GM23338 (cell line): ENCODE data around the gene MCTP1.

Experiments used
- CREB1 ChIP-seq: fragments of 250-450 bp; sonication (Bioruptor Pico); IDR thresholded peaks from 2 replicates; pipeline ENCODE4 v1.5.0; 2020; ENCODE audit warnings: low read depth, mild to moderate bottlenecking, moderate library complexity
- CTCF ChIP-seq, 2 experiments: fragments of 200-600 bp in 1 of 2; sonication (generic) in 1 of 2; conservative IDR thresholded peaks; 2 replicates each; pipeline versions ENCODE4 v1.5.1 to v1.6.1; 2016 to 2017; ENCODE audit warnings: antibody characterized with exemption in 2 of 2, low read depth in 2 of 2, mild to moderate bottlenecking in 2 of 2, moderate library complexity in 1 of 2
- ETS1 ChIP-seq: IDR thresholded peaks from 2 replicates; pipeline ENCODE4 v1.6.1; 2016; ENCODE audit warnings: antibody characterized with exemption
- EZH2 ChIP-seq: fragments of 200-600 bp; sonication (generic); IDR thresholded peaks from one replicate; pipeline ENCODE4 v1.8.0; 2017; ENCODE audit warnings: antibody characterized with exemption, mild to moderate bottlenecking, low read depth; ENCODE audit not compliant: unreplicated experiment
- EZH2phosphoT487 ChIP-seq: fragments of 200-600 bp; sonication (generic); IDR thresholded peaks from one replicate; pipeline ENCODE4 v1.8.1; 2018; ENCODE audit warnings: antibody characterized with exemption; ENCODE audit not compliant: unreplicated experiment
- JUNB ChIP-seq: IDR thresholded peaks from one replicate; pipeline ENCODE4 v1.6.1; 2016; ENCODE audit warnings: antibody characterized with exemption; ENCODE audit not compliant: unreplicated experiment
- NANOG ChIP-seq: IDR thresholded peaks from 2 replicates; pipeline ENCODE4 v1.6.1; 2016; ENCODE audit warnings: antibody characterized with exemption, borderline replicate concordance
- POLR2AphosphoS5 ChIP-seq: IDR thresholded peaks from 2 replicates; pipeline ENCODE4 v1.6.1; 2016; ENCODE audit warnings: antibody characterized with exemption, low read depth
- REST ChIP-seq: IDR thresholded peaks from one replicate; pipeline ENCODE4 v1.6.1; 2018; ENCODE audit warnings: antibody characterized with exemption; ENCODE audit not compliant: unreplicated experiment
- STAT1 ChIP-seq: IDR thresholded peaks from one replicate; pipeline ENCODE4 v1.6.1; 2016; ENCODE audit warnings: antibody characterized with exemption; ENCODE audit not compliant: unreplicated experiment
- ZNF114 ChIP-seq: fragments of 250-450 bp; sonication (Bioruptor Pico); IDR thresholded peaks from 2 replicates; pipeline ENCODE4 v1.5.0; 2020; ENCODE audit warnings: mild to moderate bottlenecking, moderate library complexity
- ZNF331 ChIP-seq: fragments of 250-450 bp; sonication (Bioruptor Pico); IDR thresholded peaks from 2 replicates; pipeline ENCODE4 v1.5.0; 2020; ENCODE audit warnings: low read depth, mild to moderate bottlenecking, moderate library complexity
- ZNF462 ChIP-seq: fragments of 250-450 bp; sonication (Bioruptor Pico); IDR thresholded peaks from 2 replicates; pipeline ENCODE4 v1.5.0; 2020; ENCODE audit warnings: mild to moderate bottlenecking, moderate library complexity

GRCh38 chr5:95027775-95028174 lies 257.1 kb downstream of the MCTP1 start:
- TF ChIP-seq CTCF (conservative IDR thresholded peaks at IDR 0.05; ENCODE audit: low read depth in 2 of 2): no peak
- no peak for TF ChIP-seq REST
- TF ChIP-seq ZNF462 (CRISPR knock-in tag): no peak
- no peak for TF ChIP-seq EZH2
- TF ChIP-seq POLR2AphosphoS5: no peak
- no peak for TF ChIP-seq EZH2phosphoT487
- no peak for TF ChIP-seq JUNB
- no peak for TF ChIP-seq CREB1 (CRISPR knock-in tag)
- TF ChIP-seq STAT1: no peak
- no peak for TF ChIP-seq ZNF331 (CRISPR knock-in tag)
- TF ChIP-seq ETS1: no peak
- no peak for TF ChIP-seq NANOG
- no peak for TF ChIP-seq ZNF114 (CRISPR knock-in tag)
